ENCODE results near the gene INTS1. TPM values are rescaled to one million over a fixed set of nuclear protein-coding genes. Genes with fewer than 3 reads are reported as not detected.
A peak's percentile ranks its signal among the peaks of the same experiment; 100 is the strongest.

The INTS1 gene
- polyA plus RNA-seq, 3 donors: 5.5 to 64.3 (median 7.3) TPM

- peak overlapping the region; percentile 81 for H3K4me2 ChIP-seq (replicated peaks; ENCODE audit: extremely low read depth, low read length, poor library complexity, severe bottlenecking)
- H3K27ac Mint-ChIP-seq: peak overlapping the region in 2 of 7 donors; percentile 35 to 40
- no peaks in the 10 kb centered on the region for H3K27me3 ChIP-seq (ENCODE audit: control insufficient read depth in 2 of 2, insufficient read depth in 2 of 2, low read length in 2 of 2)
- H3K9me3 Mint-ChIP-seq: peaks cover 0 to 4% (median 0%) of the 10 kb centered on the region in 7 donors
- H4K20me1 ChIP-seq (ENCODE audit: insufficient read depth, low read length): peaks cover 27% of the 10 kb centered on the region
- intact Hi-C loops (cut with micrococcal nuclease): loop anchor here (2.0 to 5.0 kb wide), 2 partner anchors 27 to 36 kb away; no protein-coding TSS in a partner anchor
- peak overlapping the region; percentile 11 to 68 (median 19) for H3K4me3 ChIP-seq (replicated peaks in 1 of 3; ENCODE audit: low read depth in 2 of 3, low read length in 3 of 3)
- WGBS (ENCODE audit: insufficient coverage): 19% methylated on average over 28 of the region's 35 CpGs
- peak overlapping the region; percentile 9 for H3K9ac ChIP-seq (ENCODE audit: insufficient read depth, low read length, poor library complexity, severe bottlenecking)
- peaks cover 17 to 20% of the 10 kb centered on the region in 2 donors for H3K36me3 ChIP-seq (replicated peaks in 1 of 2; ENCODE audit: control insufficient read depth in 1 of 2, insufficient read depth in 2 of 2, low read length in 2 of 2)
- H3K79me2 ChIP-seq (ENCODE audit: insufficient read depth, low read length): peaks cover 29% of the 10 kb centered on the region
- peak overlapping the region; percentile 64 to 82 for H3K4me3 Mint-ChIP-seq
- DNase-seq: no peak
- peaks cover 3 to 8% (median 6%) of the 10 kb centered on the region in 3 donors for H3K27me3 Mint-ChIP-seq (ENCODE audit: low read depth in 3 of 3)
- H3K4me1 ChIP-seq (ENCODE audit: control insufficient read depth in 1 of 2, insufficient read depth in 2 of 2, low read length in 2 of 2): peaks cover 34 to 48% of the 10 kb centered on the region in 2 donors
- TF ChIP-seq, protein P1, sequence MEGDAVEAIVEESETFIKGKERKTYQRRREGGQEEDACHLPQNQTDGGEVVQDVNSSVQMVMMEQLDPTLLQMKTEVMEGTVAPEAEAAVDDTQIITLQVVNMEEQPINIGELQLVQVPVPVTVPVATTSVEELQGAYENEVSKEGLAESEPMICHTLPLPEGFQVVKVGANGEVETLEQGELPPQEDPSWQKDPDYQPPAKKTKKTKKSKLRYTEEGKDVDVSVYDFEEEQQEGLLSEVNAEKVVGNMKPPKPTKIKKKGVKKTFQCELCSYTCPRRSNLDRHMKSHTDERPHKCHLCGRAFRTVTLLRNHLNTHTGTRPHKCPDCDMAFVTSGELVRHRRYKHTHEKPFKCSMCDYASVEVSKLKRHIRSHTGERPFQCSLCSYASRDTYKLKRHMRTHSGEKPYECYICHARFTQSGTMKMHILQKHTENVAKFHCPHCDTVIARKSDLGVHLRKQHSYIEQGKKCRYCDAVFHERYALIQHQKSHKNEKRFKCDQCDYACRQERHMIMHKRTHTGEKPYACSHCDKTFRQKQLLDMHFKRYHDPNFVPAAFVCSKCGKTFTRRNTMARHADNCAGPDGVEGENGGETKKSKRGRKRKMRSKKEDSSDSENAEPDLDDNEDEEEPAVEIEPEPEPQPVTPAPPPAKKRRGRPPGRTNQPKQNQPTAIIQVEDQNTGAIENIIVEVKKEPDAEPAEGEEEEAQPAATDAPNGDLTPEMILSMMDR (IDR thresholded peaks at IDR 0.05): no peak
- H3K4me1 Mint-ChIP-seq: peaks cover 33% of the 10 kb centered on the region
- H3K27ac ChIP-seq (ENCODE audit: low read depth in 1 of 2, low read length in 2 of 2): peak overlapping the region in 1 of 2 donors; percentile 49
- H2AFZ ChIP-seq (ENCODE audit: insufficient read depth, low read depth, low read length, poor library complexity, severe bottlenecking): peak overlapping the region; percentile 96
- H3K9me3 ChIP-seq (replicated peaks in 1 of 2; ENCODE audit: control insufficient read depth in 1 of 2, insufficient read depth in 1 of 2, low read length in 2 of 2): no peaks in the 10 kb centered on the region
- H3K36me3 Mint-ChIP-seq: peaks cover 15 to 20% of the 10 kb centered on the region in 2 donors
Measured at GRCh38 chr7:1505731-1506550, 1.8 kb upstream of the INTS1 start.

GRCh38 chr7:1503390-1503789 is 799 bp downstream of the INTS1 start:
- Mint-ChIP-seq H3K9me3 (peaks cover 0 to 4% (median 0%) of the 10 kb centered on the region in 7 donors), H3K4me1 (peaks cover 33% of the 10 kb centered on the region), H3K27me3 (ENCODE audit: low read depth in 3 of 3) (peaks cover 2 to 8% (median 3%) of the 10 kb centered on the region in 3 donors), H3K36me3 (peaks cover 31 to 40% of the 10 kb centered on the region in 2 donors), H3K27ac (peak overlapping the region in 5 of 7 donors; percentile 68 to 91 (median 88)), H3K4me3 (peak overlapping the region; percentile 94)
- H3K9me3 ChIP-seq (replicated peaks in 1 of 2; ENCODE audit: control insufficient read depth in 1 of 2, insufficient read depth in 1 of 2, low read length in 2 of 2): no peaks in the 10 kb centered on the region
- peaks cover 38 to 45% of the 10 kb centered on the region in 2 donors for H3K36me3 ChIP-seq (replicated peaks in 1 of 2; ENCODE audit: control insufficient read depth in 1 of 2, insufficient read depth in 2 of 2, low read length in 2 of 2)
- peaks cover 33% of the 10 kb centered on the region for H4K20me1 ChIP-seq (ENCODE audit: insufficient read depth, low read length)
- intact Hi-C loops (cut with micrococcal nuclease): loop anchor here in 1 of 2 donors (5.0 kb wide), 1 partner anchor 69 kb away; the partner anchor contains the start of gene PSMG3
- peaks cover 29 to 43% of the 10 kb centered on the region in 2 donors for H3K4me1 ChIP-seq (ENCODE audit: control insufficient read depth in 1 of 2, insufficient read depth in 2 of 2, low read length in 2 of 2)
- H3K4me3 ChIP-seq (replicated peaks in 1 of 3; ENCODE audit: low read depth in 2 of 3, low read length in 3 of 3): peak overlapping the region; percentile 64 to 94 (median 83)
- peak overlapping the region; percentile 97 for H3K4me2 ChIP-seq (replicated peaks; ENCODE audit: extremely low read depth, low read length, poor library complexity, severe bottlenecking)
- 27% methylated on average over 24 of the region's 24 CpGs for WGBS (ENCODE audit: insufficient coverage)
- no peak for DNase-seq
- H3K27ac ChIP-seq (ENCODE audit: low read depth in 1 of 2, low read length in 2 of 2): peak overlapping the region in 1 of 2 donors; percentile 80
- peak overlapping the region; percentile 88 for H2AFZ ChIP-seq (ENCODE audit: insufficient read depth, low read depth, low read length, poor library complexity, severe bottlenecking)
- H3K9ac ChIP-seq (ENCODE audit: insufficient read depth, low read length, poor library complexity, severe bottlenecking): peak overlapping the region; percentile 88
- TF ChIP-seq, protein P1 (IDR thresholded peaks at IDR 0.05): no peak
- no peaks in the 10 kb centered on the region for H3K27me3 ChIP-seq (ENCODE audit: control insufficient read depth in 2 of 2, insufficient read depth in 2 of 2, low read length in 2 of 2)
- peaks cover 33% of the 10 kb centered on the region for H3K79me2 ChIP-seq (ENCODE audit: insufficient read depth, low read length)
